Inflammatory macrophage (primary cell): Measurements from ENCODE around the gene CTNND2.

ENCODE experiments used
- DNase-seq, 2 donors: peaks; one replicate each; pipeline ENCODE4 v3.0.0-alpha.2; 2020 to 2022

Gene CTNND2

DNA sequence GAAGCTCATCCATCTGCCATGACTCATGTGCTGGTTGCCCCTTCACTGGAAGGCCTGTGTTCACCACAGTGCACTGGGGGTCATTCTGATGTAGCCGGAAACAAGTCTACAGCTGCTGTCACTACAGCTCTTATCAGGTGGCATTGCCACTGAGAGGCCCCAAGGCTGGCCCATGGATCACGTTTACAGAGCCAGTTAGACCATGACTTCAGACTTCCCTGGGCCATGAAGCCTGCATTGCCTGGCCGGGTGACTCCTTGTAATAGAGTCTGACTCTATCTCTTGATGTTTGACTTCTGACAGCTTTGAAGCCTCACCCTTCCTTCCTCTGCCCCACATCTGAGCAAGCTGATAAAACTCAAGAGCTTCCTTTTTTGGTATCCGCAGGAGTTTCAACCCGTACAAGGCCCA is 669.7 kb downstream of the CTNND2 start:
- DNase-seq, result peak in 1 of 2 donors; percentile 35

- no peak for DNase-seq
Measured at GRCh38 chr5:11230890-11231289, 673.4 kb downstream of the CTNND2 start.

GRCh38 chr5:11227064-11227463 is 677.2 kb downstream of the CTNND2 start:
- DNase-seq, result no peak

- DNase-seq, result peak; percentile 8 to 41
Measured at GRCh38 chr5:11224436-11225187, 679.6 kb downstream of the CTNND2 start.

DNA sequence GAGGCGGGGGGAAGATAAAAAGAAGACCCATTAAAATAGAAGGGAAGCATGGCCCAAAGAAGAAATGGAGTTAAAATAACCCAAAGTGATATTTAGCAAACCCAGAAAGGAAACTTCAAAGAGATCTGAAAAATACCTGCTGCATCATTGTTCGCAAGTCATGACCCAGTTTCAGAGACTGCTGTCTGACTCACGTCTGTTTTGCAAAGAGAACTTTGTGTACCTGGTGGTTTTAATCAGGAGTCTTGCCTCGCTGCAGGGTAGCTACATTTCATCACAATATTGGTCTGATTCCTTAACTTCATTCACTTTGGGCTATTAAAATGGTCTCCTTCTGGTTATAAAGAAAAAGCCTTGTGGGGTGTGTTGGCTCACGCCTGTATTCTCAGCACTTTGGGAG is 682.1 kb downstream of the CTNND2 start:
- DNase-seq, result no peak

DNA sequence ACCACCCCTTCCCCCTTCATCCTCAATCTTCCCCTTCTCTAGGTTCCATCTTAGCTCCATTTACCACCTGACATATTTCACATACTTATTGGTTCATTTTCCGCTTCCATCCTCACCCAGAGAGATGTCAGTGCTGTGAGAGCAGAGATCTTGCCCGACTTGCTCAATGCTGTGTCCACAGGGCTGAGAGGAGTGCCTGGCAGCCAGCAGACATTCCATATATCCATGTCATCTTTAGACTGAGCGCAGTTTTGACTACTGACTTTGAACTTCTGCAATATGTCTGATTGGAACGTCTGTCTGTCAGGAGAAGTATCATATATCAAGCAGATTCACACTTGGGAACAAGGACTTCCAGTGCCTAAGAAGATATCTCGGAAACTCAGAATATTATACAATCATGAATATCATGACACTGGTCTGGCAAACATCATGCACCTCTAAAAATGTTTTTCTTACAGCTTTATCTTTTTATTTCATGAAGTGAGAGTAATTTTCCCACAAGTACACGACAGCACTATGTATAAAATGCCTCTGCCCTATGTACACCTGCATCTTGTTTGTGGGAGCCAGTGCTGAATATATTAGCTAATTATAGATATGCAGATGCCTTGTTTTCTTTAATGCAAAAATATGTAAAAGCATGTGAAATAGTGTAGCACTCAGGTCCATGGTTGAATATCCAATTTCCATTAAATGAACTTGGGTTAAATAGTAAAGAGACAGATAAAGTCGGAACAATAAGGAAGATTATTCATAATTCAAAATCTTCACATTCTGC is 689.2 kb downstream of the CTNND2 start:
- no peak for DNase-seq

DNA sequence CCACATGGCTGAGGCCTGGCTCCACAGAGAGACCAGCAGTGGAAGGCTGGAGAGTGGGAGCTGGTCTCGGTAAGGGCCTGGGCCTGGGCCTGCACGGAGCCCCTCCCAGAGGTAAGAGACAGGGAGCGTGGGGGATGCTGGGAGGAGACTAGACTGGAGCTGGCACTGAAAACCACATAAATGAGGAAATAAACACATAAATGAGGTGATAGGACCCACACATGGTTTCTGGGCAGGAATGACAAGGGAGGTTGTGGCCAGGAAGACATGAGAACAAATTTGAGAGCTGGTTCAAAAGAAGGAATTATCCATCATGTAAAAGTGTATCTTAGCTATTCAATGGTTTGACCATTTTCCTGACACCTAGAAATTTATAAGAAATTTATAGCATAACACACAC is 691.5 kb downstream of the CTNND2 start:
- DNase-seq, result no peak

DNA sequence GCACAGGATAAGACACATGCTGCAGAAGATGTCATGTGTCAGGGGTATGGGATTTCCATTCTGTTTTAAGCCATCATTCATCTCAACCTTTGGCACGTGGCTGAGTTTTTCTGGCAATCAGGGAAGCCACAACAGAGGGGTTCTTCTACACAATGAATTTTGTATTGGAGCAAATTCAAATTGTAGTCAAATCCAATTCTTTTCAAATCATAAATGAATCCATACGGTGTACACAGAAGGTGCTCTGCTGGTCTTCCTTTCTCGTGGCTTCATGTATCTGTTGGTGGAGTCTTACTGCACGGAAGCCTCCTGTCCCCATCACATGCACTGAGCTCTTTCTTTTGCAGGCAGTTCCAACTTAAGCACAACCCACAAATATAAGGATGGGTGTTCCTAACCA is 706.5 kb downstream of the CTNND2 start:
- DNase-seq, result no peak

- no peak for DNase-seq
Measured at GRCh38 chr5:11191673-11192072, 712.6 kb downstream of the CTNND2 start.

DNA sequence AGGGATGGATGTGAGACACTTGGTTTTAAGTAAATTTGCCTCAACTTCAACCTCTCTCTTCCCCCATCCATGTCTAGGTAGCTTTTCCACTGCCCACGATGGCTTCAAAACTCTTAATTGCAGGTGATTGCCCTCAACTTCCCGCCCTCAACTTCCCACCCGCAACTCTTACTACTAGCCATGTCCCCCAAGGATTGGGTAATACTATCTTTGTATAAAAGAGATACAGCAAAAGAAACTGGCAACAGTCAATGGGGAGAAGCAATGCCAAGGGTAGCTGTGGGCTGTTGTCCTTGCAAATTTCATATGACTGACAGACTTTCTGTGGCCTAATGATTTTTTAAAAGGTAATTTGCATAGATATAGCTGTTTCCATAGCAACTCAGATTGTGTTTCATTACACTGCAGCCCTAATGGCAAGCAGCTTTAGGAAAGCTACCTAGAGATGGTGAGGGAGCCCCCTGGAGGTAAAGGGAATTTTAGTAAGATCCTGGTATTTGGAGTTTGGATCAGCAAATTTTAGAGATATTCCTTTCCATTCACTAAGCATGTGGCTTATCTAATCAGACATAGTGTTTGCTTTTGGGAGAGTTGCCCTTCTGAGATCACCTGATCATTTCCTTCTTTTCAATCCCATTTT is 721.7 kb downstream of the CTNND2 start:
- peak; percentile 28 to 34 for DNase-seq

DNA sequence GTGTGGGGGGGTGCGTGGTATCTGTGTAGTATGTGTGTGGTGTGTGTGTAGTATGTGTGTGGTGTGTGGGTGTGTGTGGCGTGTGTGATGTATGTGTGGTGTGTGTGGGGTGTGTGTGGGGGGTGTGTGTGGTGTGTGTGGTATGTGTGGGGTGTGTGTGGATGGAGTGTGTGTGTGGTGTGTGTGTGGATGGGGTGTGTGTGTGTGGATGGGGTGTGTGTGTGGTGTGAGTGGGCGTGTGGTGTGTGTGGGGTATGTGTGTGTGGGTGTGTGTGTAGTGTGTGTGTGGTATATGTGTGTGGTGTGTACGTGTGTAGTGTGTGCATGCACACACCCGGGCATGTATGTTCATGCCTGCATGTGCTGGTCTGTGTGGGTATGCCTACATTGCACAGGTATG is 722.3 kb downstream of the CTNND2 start:
- no peak for DNase-seq

DNA sequence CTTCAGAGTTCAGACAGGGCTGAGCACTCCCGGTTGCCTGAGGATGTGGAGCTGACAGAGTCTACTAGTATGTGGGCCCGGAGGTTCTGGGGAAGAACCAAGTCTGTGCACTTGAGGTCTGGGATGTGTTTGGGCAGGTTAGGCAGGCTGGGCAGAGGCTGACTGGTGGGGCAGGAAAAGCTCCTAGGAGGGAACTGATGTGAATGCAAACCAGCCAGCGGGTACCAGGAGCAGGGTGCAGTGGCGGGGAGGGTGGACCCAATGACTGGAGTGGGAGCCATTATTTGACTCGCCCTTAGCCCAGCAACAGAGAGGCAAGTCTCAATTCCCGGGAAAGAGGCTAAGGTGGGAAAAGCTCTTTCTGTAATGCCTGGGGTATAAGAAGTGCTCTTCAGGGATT is 723.4 kb downstream of the CTNND2 start:
- DNase-seq, result no peak

GRCh38 chr5:11177999-11178711 is 726.1 kb downstream of the CTNND2 start:
- no peak for DNase-seq

GRCh38 chr5:11174591-11174990 is 729.7 kb downstream of the CTNND2 start:
- DNase-seq, result no peak

GRCh38 chr5:11172484-11172883 is 731.8 kb downstream of the CTNND2 start:
- DNase-seq, result no peak

GRCh38 chr5:11171236-11171635 is 733.0 kb downstream of the CTNND2 start:
- no peak for DNase-seq

- peak; percentile 48 to 56 for DNase-seq
Measured at GRCh38 chr5:11166923-11167322, 737.3 kb downstream of the CTNND2 start.

DNA sequence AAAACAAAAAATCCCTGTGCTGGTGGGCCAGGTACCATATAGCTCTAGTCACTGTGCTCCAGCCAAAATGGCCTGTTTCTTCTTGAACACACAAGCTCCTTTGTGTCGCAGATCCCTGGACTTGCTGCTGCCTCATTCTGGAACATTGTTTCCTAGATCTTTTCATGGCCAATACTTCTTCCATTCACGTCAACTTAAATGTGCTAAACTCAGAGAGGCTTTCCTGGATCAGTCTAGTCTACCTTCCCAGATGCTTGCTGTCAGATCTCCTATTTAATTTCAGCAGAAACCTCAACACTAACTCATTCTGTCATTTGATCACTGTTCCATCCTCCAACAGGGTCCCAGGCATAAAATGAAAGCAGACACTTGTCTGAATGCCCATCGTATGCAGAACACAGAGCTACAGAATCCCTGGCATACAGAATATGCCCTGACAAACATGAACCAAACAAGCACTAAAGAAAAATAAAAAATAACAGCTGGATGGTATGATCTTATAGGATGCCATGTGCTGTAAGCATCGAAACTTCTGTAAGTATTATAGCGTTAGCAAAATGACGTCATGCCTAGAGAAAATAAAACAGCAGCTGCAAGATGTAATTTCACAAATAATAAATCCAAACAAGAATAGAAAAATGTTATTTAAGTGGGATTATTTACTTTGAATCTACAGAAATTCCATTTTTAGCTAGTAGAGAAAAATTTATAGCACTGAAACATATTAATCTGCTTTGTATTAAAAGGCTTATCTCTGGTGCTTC is 739.5 kb downstream of the CTNND2 start:
- DNase-seq, result no peak

GRCh38 chr5:11157132-11157531 is 747.1 kb downstream of the CTNND2 start:
- DNase-seq, result no peak

DNA sequence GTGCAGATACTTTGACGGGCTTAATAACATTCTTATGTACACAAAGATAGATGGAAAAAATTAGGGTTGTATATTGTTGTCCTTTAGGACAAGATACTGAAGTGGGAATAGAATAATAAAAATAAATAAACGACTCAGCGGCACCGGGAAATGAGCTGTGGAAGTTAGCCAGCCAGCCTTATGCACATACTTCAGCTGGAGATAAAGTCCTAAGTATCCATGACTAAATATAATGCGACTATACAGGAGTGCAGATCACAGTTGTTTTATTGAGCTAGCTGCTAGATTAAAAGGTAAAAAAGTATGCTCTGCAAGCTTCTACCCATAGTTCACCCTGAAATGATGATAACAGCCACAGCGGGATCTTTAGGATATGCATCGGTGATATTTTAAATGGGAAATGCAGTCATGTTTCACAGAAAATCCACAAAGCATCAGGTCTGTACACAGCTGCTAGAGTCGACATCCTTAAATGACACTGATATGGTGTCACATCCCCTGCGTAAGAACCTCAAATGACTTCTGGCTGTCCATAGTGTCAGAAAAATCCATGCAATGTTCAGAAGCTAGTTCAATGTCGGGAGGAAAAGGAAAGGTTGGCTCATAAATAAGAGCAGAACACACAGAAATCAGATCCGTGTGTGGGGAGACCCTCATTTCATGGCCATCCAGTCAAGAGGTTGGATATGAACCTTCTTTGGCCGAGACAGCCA is 750.4 kb downstream of the CTNND2 start:
- DNase-seq, result no peak

DNA sequence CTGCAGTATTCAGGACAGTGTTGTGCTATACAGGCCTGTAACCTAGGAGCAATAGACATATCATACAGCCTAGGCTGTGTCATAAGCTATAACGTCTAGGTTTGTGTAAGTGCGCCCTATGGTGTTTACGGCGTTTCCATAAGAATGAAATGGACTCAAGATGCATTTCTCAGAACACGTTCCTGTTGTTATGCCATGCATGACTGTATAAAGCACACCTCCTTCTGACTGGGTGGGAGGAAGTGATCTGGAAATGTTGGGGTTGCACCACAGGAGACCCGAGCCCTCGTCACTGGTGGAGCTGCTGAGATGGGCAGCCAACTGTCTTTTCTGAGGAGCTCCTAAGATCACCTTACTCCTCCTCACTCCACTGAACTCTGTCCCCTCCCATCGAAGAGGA is 751.9 kb downstream of the CTNND2 start:
- DNase-seq, result no peak

GRCh38 chr5:11150976-11151375 is 753.3 kb downstream of the CTNND2 start:
- DNase-seq, result no peak
